OCI-LY3 (cell line): ENCODE measurements around the gene NXPE3.
"Not testable (repeated sequence)": the region's sequence is repeated elsewhere in the genome, so short reads cannot be mapped to it uniquely, and the experiment has no call there.

Experiments used
- EZH2phosphoT487 ChIP-seq: fragments of 200-600 bp; shearing (Covaris generic); IDR thresholded peaks from 2 replicates; pipeline ENCODE4 v1.6.1; 2018; ENCODE audit warnings: antibody characterized with exemption, mixed run types, low read depth
- TF ChIP-seq, protein P1 (sequence below): fragments of 200-600, 300-600 bp; sonication (generic); IDR thresholded peaks from 2 replicates; pipeline ENCODE4 v1.5.1; 2014; ENCODE audit warnings: antibody characterized with exemption, low read length, low read depth

GRCh38 chr3:101864926-101865325 lies 85.9 kb downstream of the NXPE3 start:
- TF ChIP-seq, protein P1, sequence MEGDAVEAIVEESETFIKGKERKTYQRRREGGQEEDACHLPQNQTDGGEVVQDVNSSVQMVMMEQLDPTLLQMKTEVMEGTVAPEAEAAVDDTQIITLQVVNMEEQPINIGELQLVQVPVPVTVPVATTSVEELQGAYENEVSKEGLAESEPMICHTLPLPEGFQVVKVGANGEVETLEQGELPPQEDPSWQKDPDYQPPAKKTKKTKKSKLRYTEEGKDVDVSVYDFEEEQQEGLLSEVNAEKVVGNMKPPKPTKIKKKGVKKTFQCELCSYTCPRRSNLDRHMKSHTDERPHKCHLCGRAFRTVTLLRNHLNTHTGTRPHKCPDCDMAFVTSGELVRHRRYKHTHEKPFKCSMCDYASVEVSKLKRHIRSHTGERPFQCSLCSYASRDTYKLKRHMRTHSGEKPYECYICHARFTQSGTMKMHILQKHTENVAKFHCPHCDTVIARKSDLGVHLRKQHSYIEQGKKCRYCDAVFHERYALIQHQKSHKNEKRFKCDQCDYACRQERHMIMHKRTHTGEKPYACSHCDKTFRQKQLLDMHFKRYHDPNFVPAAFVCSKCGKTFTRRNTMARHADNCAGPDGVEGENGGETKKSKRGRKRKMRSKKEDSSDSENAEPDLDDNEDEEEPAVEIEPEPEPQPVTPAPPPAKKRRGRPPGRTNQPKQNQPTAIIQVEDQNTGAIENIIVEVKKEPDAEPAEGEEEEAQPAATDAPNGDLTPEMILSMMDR, result not testable (repeated sequence)
- TF ChIP-seq EZH2phosphoT487, result not testable (repeated sequence)
